SK-N-SH treated with all-trans-retinoic acid at 6 μM for 48 hours (cell line): ENCODE measurements around the gene GRK4.

Experiments
- CSDC2 ChIP-seq: fragments of 250-450 bp; sonication (Bioruptor Pico); IDR thresholded peaks from 2 replicates; pipeline ENCODE4 v1.5.0; 2020; ENCODE audit warnings: mild to moderate bottlenecking, moderate library complexity
- ESRRG ChIP-seq: fragments of 250-450 bp; sonication (Bioruptor Pico); IDR thresholded peaks from 2 replicates; pipeline ENCODE4 v1.6.1; 2021; ENCODE audit warnings: mild to moderate bottlenecking
- RARB ChIP-seq: fragments of 250-450 bp; sonication (Bioruptor Pico); IDR thresholded peaks from 2 replicates; pipeline ENCODE4 v1.8.0; 2021; ENCODE audit warnings: mild to moderate bottlenecking, moderate library complexity
- TF ChIP-seq, protein P1 (sequence below): fragments of 250-450 bp; sonication (Bioruptor Pico); IDR thresholded peaks from 2 replicates; pipeline ENCODE4 v1.8.0; 2020; ENCODE audit warnings: mild to moderate bottlenecking, moderate library complexity, borderline replicate concordance
- TF ChIP-seq, protein P2 (sequence below): fragments of 250-450 bp; sonication (Bioruptor Pico); IDR thresholded peaks from 2 replicates; pipeline ENCODE4 v1.5.0; 2020; ENCODE audit warnings: mild to moderate bottlenecking, moderate library complexity

DNA sequence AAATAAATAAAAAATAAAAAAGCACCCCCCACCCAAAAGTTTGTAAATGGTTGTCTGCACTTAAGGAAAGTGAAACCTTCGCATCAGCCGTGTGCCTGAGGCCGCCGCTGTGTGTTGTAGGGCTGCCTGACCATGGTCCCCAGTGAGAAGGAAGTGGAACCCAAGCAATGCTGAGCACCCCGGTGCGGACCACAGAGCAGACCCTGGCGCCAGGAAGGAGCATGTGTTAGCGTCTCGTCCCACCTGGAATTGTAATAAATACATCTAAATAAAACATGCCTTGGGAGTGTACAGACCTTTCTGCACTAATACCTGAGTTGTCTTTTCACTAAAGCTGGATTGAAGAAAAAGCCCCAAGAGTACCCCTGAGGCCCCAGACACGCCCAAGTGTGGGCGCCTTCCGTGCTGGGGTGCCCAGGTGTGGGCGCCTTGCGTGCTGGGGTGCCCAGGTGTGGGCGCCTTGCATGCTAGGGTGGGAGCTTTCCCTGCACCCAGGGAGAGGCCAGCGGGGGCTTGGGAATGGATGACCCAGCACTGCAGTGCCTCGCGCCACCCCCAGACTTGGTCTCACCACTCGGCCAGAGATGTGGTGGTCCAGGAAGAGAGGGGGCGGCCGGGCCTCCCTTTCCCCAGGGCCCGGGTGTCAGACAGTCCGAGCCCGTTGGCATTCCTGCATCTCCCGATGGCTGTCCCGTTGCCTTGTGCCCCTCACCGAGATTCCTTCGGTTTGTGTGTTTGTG, 77.3 kb downstream of the GRK4 start:
- TF ChIP-seq, protein P1, sequence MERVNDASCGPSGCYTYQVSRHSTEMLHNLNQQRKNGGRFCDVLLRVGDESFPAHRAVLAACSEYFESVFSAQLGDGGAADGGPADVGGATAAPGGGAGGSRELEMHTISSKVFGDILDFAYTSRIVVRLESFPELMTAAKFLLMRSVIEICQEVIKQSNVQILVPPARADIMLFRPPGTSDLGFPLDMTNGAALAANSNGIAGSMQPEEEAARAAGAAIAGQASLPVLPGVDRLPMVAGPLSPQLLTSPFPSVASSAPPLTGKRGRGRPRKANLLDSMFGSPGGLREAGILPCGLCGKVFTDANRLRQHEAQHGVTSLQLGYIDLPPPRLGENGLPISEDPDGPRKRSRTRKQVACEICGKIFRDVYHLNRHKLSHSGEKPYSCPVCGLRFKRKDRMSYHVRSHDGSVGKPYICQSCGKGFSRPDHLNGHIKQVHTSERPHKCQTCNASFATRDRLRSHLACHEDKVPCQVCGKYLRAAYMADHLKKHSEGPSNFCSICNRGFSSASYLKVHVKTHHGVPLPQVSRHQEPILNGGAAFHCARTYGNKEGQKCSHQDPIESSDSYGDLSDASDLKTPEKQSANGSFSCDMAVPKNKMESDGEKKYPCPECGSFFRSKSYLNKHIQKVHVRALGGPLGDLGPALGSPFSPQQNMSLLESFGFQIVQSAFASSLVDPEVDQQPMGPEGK (CRISPR knock-in tag), result no peak
- TF ChIP-seq CSDC2 (CRISPR knock-in tag) (no peak), ESRRG (CRISPR knock-in tag) (no peak), RARB (CRISPR knock-in tag) (no peak)
- TF ChIP-seq, protein P2, sequence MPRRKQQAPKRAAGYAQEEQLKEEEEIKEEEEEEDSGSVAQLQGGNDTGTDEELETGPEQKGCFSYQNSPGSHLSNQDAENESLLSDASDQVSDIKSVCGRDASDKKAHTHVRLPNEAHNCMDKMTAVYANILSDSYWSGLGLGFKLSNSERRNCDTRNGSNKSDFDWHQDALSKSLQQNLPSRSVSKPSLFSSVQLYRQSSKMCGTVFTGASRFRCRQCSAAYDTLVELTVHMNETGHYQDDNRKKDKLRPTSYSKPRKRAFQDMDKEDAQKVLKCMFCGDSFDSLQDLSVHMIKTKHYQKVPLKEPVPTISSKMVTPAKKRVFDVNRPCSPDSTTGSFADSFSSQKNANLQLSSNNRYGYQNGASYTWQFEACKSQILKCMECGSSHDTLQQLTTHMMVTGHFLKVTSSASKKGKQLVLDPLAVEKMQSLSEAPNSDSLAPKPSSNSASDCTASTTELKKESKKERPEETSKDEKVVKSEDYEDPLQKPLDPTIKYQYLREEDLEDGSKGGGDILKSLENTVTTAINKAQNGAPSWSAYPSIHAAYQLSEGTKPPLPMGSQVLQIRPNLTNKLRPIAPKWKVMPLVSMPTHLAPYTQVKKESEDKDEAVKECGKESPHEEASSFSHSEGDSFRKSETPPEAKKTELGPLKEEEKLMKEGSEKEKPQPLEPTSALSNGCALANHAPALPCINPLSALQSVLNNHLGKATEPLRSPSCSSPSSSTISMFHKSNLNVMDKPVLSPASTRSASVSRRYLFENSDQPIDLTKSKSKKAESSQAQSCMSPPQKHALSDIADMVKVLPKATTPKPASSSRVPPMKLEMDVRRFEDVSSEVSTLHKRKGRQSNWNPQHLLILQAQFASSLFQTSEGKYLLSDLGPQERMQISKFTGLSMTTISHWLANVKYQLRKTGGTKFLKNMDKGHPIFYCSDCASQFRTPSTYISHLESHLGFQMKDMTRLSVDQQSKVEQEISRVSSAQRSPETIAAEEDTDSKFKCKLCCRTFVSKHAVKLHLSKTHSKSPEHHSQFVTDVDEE (CRISPR knock-in tag), result no peak
